Body of pancreas (tissue), 4 donors: ENCODE results near the gene CTPS2.

Experiments used
- CTCF ChIP-seq, 7 experiments: fragments of 450-650 bp in 4 of 7; fragments of 200-600 bp in 3 of 7; sonication (generic) in 3 of 7; IDR thresholded peaks; one replicate each; pipeline ENCODE4 v1.5.1; 2016 to 2019; ENCODE audit warnings: antibody characterized with exemption in 7 of 7
- POLR2A ChIP-seq, 3 donors: fragments of 450-650 bp; IDR thresholded peaks; one replicate each; pipeline ENCODE4 v1.6.1; 2016; ENCODE audit warnings: antibody characterized with exemption in 3 of 3, mild to moderate bottlenecking in 2 of 3

- TF ChIP-seq POLR2A (IDR thresholded peaks at IDR 0.05): no peak
- no peak for TF ChIP-seq CTCF (IDR thresholded peaks at IDR 0.05)
Observed at GRCh38 chrX:16651391-16652024, 61.0 kb downstream of the CTPS2 start.
